Heart right ventricle (tissue), 16 donors: Measurements from ENCODE around the gene SPATA31D1. TPM values are rescaled to one million over a fixed set of nuclear protein-coding genes. Genes with fewer than 3 reads are reported as not detected.

Source experiments
- ATAC-seq, 8 donors: fragments of 200-7000 bp; cut with Tn5 transposase; one replicate each; pipeline ENCODE4 v1.9.1; 2020; ENCODE audit warnings: mild to moderate bottlenecking in 8 of 8, moderate library complexity in 8 of 8, moderate number of reproducible peaks in 1 of 8
- DNase-seq, 2 donors: peaks; one replicate each; pipeline ENCODE4 v3.0.0-alpha.2; 2020
- H3K27ac ChIP-seq, 10 donors: fragments of 200-600 bp; sonication (generic) in 2 of 10; one replicate each; pipeline versions ENCODE4 v1.5.0 to v1.8.0; 2020 to 2022; ENCODE audit warnings: mild to moderate bottlenecking in 3 of 10
- H3K27me3 ChIP-seq, 7 donors: fragments of 200-600 bp; one replicate each; pipeline ENCODE4 v1.8.0; 2021 to 2022; ENCODE audit warnings: mild to moderate bottlenecking in 2 of 7
- H3K36me3 ChIP-seq, 9 donors: fragments of 200-600 bp; sonication (generic) in 1 of 9; one replicate each; pipeline versions ENCODE4 v1.5.0 to v1.8.0; 2020 to 2022; ENCODE audit warnings: mild to moderate bottlenecking in 2 of 9
- H3K4me1 ChIP-seq, 9 donors: fragments of 200-600 bp; sonication (generic) in 1 of 9; one replicate each; pipeline versions ENCODE4 v1.5.0 to v1.8.0; 2020 to 2022; ENCODE audit warnings: mild to moderate bottlenecking in 4 of 9
- H3K4me3 ChIP-seq, 10 donors: fragments of 200-600 bp; sonication (generic) in 2 of 10; one replicate each; pipeline versions ENCODE4 v1.5.0 to v1.8.0; 2020 to 2022; ENCODE audit warnings: mild to moderate bottlenecking in 7 of 10, moderate library complexity in 2 of 10
- H3K9me3 ChIP-seq, 11 donors: fragments of 200-600 bp in 10 of 11; sonication (generic) in 2 of 11; one replicate each; pipeline versions ENCODE4 v1.5.0 to v1.8.0; 2013 to 2022; ENCODE audit warnings: mild to moderate bottlenecking in 2 of 11, control low read depth in 1 of 11, moderate library complexity in 1 of 11
- CTCF ChIP-seq, 9 donors: fragments of 200-600 bp; sonication (generic) in 2 of 9; IDR thresholded peaks; one replicate each; pipeline versions ENCODE4 v1.5.0 to v1.8.0; 2021 to 2022; ENCODE audit warnings: antibody characterized with exemption in 9 of 9, mild to moderate bottlenecking in 5 of 9, moderate library complexity in 1 of 9
- WGBS, 2 donors: extraction: QIAGEN DNeasy Blood & Tissue Kit; methylation state at CpG; one replicate each; pipeline ENCODE4 v1.1.7; 2013; ENCODE audit warnings: inconsistent platforms in 1 of 2; 5-methylcytosine and 5-hydroxymethylcytosine counted together
- intact Hi-C, 10 donors: fragments of 100-400 bp; cut with DNase I; formaldehyde crosslinking; loops; one replicate each; pipeline versions ENCODE4 v1.11.1 to v1.14.2; 2022
- polyA plus RNA-seq, 2 donors: library from polyadenylated mRNA; stranded (reverse); fragments of 200-250 nt; gene quantifications; one replicate each; pipeline ENCODE4 v1.2.3, GENCODE V29; 2013
- total RNA-seq, 10 donors: library from RNA; stranded (reverse); fragmentation: NEBNext Ultra II Directional in 3 of 10; extraction: Animal tissue kit (Norgen Biotek cat#: 25700) in 3 of 10; gene quantifications; one replicate each; pipeline versions ENCODE4 v1.2.1 to v1.2.4, GENCODE V29; 2021 to 2023
- donor health status: Arrhythmogenic right ventricular cardiomyopathy.
- donor health status: ischemic (EF 13 %, LVEDD 7.1; RV severe dilation, severe dysfunction).
- donor health status: healthy with polysubstance abuse.
- donor health status: DM: no; HTN: yes; CAD: no.
- donor health status: DM: no; HTN: no; CAD: no.
- donor health status: ischemic (EF 25% LVEDD 6.9; RV normal size, moderate dysfunction).
- donor health status: ischemic (EF 25% LVEDD 5.7; RV mildly dilated, moderate dysfunction).
- donor health status: healthy.
- donor health status: DM: yes; HTN: yes; CAD: no.
- donor health status: Ischemic cardiomyopathy.
- donor health status: ischemic (EF 35%, LVEDD 5.7; RV mildly dilated, moderate dysfunction).
- donor health status: nonischemic (EF 11% LVEDD 7.7; RV severe dilation, severe dysfunction).
- donor health status: DM: yes; HTN: yes; CAD: no.
- donor health status: PGD.
- donor health status: ischemic (EF 29% LVEDD 5.4; RV normal size, mild dysfunction).
- donor health status: nonischemic (EF 23%, LVEDD 6.1; RV moderate dilation, normal function).

SPATA31D1 gene
- total and polyA plus RNA-seq, 12 donors = 0.07 TPM; not detected in 11

GRCh38 chr9:82031538-82032280 lies 43.1 kb downstream of the SPATA31D1 start:
- WGBS, 2 donors = 31 to 37% methylated on average over 5 of the region's 5 CpGs

GRCh38 chr9:82034956-82035731 lies 46.6 kb downstream of the SPATA31D1 start:
- Histone ChIP-seq H3K27me3 (no peaks in the 10 kb centered on the region), H3K27ac (no peak overlapping the region), H3K4me1 (peaks cover 0 to 8% (median 0%) of the 10 kb centered on the region in 9 donors), H3K9me3 (no peaks in the 10 kb centered on the region), H3K36me3 (no peaks in the 10 kb centered on the region), H3K4me3 (no peak overlapping the region)
- no peak for TF ChIP-seq CTCF (IDR thresholded peaks at IDR 0.05)
- ATAC-seq = no peak
- no peak for DNase-seq
- 70 to 72% methylated on average over 5 of the region's 5 CpGs for WGBS, 2 donors
- intact Hi-C loops = loop anchor here in 1 of 10 donors (5.0 kb wide), 1 partner anchor 342 kb away; no protein-coding TSS in a partner anchor

More at GRCh38 chr9:82031538-82032280, 43.1 kb downstream of the SPATA31D1 start:
- H3K9me3 ChIP-seq = no peaks in the 10 kb centered on the region
- peak in 7 of 8 donors; percentile 44 to 97 (median 61) for ATAC-seq
- no peaks in the 10 kb centered on the region for H3K27me3 ChIP-seq
- TF ChIP-seq CTCF (IDR thresholded peaks at IDR 0.05) = no peak
- H3K36me3 ChIP-seq = no peaks in the 10 kb centered on the region
- intact Hi-C loops = no loop called here
- no peak overlapping the region for H3K27ac ChIP-seq
- peaks cover 0 to 8% (median 0%) of the 10 kb centered on the region in 9 donors for H3K4me1 ChIP-seq
- H3K4me3 ChIP-seq = no peak overlapping the region
- DNase-seq = peak; percentile 29 to 39

GRCh38 chr9:82036086-82036485 lies 47.5 kb downstream of the SPATA31D1 start:
- Histone ChIP-seq H3K9me3 (no peaks in the 10 kb centered on the region), H3K4me1 (peaks cover 0 to 8% (median 0%) of the 10 kb centered on the region in 9 donors), H3K27ac (no peak overlapping the region), H3K27me3 (no peaks in the 10 kb centered on the region), H3K4me3 (no peak overlapping the region), H3K36me3 (no peaks in the 10 kb centered on the region)
- no peak for DNase-seq
- TF ChIP-seq CTCF (IDR thresholded peaks at IDR 0.05) = no peak
- WGBS, 2 donors = 79 to 80% methylated on average over 4 of the region's 4 CpGs
- intact Hi-C loops = loop anchor here in 1 of 10 donors (5.0 kb wide), 1 partner anchor 341 kb away; no protein-coding TSS in a partner anchor
- no peak for ATAC-seq

DNA sequence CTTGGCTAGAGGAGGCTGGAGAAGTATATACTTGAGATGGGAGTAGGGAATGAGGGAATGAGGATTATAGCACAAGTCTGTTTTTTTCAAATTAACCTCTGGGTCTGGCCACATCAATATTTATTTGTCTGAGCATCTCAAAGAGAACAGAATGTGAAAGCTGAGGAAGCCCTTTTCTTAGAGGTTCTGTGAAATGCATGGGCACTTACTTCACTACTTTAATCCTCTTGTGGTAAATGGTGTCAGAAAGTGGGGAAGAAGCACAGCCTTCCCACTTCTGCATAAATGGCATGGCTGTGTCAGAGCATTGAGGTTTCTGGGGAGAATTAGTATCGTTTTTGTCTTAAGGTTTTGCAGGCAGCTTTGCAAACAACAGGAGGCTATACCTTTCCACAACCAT lies 48.6 kb downstream of the SPATA31D1 start:
- DNase-seq (no peak), ATAC-seq (no peak)
- intact Hi-C loops = loop anchor here in 1 of 10 donors (5.0 kb wide), 1 partner anchor 340 kb away; no protein-coding TSS in a partner anchor
- H3K4me1 ChIP-seq = peaks cover 0 to under 1% (median 0%) of the 10 kb centered on the region in 9 donors
- H3K27ac ChIP-seq = no peak overlapping the region
- no peaks in the 10 kb centered on the region for H3K9me3 ChIP-seq
- WGBS, 2 donors = 85 to 90% methylated on average over 1 of the region's 1 CpG
- TF ChIP-seq CTCF (IDR thresholded peaks at IDR 0.05) = no peak
- H3K4me3 ChIP-seq = no peak overlapping the region
- no peaks in the 10 kb centered on the region for H3K36me3 ChIP-seq
- H3K27me3 ChIP-seq = no peaks in the 10 kb centered on the region
